SK-N-MC (cell line): ENCODE results near the gene SORBS1.

Experiments
- EZH2 ChIP-seq: fragments of 200-600 bp; sonication (generic); IDR thresholded peaks from one replicate; pipeline ENCODE4 v1.6.1; 2017; ENCODE audit warnings: antibody characterized with exemption
- POLR2AphosphoS5 ChIP-seq: IDR thresholded peaks from 2 replicates; pipeline ENCODE4 v1.6.1; 2012; ENCODE audit warnings: mild to moderate bottlenecking, low read depth, low read length, borderline replicate concordance

DNA sequence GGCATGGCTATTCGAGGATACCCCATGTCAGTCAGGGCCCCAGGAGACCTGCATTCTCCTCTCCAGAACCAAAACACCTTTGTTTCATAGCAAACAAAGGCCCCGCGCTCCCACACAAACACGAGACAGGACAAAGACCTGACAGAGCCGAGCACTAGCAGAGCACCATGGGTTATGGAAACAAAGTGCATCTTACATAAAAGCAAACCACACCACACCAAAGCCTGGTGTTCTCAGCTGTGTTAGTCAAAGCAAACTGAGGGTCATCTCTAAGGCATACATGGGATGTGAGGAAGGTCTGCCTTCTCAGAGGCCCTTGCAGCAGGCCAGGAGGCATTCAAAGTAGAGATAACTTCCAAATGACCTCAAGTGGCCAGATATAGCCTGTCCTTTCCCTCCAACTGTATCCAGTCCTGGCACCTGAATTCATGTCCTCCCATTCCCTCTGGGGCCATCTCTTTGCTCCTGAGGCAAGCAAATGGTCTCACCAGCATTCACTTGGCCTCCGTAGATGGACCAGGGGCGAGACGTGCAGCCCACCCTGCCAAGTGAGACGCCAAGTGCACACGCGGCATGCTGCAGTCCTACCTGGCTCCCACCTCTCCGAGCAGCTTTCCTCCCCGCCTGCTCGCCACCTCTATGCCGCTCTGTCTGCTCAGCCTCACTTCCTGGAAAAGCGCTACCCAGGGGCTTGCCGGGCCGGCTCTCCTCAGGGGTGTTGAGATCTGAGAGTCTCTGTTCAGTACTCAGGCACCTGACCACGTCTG lies 225.1 kb downstream of the SORBS1 start:
- TF ChIP-seq POLR2AphosphoS5 = no peak
- TF ChIP-seq EZH2 = no peak
